HCT116 (cell line): ENCODE results near the gene ASCL5. TPM values are rescaled to one million over a fixed set of nuclear protein-coding genes. Genes with fewer than 3 reads are reported as not detected.
A peak's percentile ranks its signal among the peaks of the same experiment; 100 is the strongest.

Experiments used
- ATAC-seq: fragments of 200-7000 bp; cut with Tn5 transposase; 2 replicates; pipeline ENCODE4 v1.9.1; 2020; ENCODE audit warnings: mild to moderate bottlenecking, moderate library complexity
- BruUV-seq: library from RNA; stranded (reverse); fragments of 400-500 nt; replicated peaks from 2 replicates; lab custom pipeline; 2021; lab: Mats Ljungman, UMichigan
- CTCF ChIA-PET: fragments of 300-600 bp; sonication (Branson Sonifier 250); formaldehyde crosslinking; loops from one replicate; lab custom pipeline; 2021; ENCODE audit warnings: antibody characterized with exemption; lab: Charles Lee
- POLR2A ChIA-PET: fragments of 300-600, 350-600 bp; sonication (Branson Sonifier 250); formaldehyde crosslinking; loops from one replicate; lab custom pipeline; 2021; ENCODE audit warnings: antibody characterized with exemption; lab: Charles Lee
- RAD21 ChIA-PET, 2 experiments: fragments of 300-600 bp; sonication (Branson Sonifier 250); formaldehyde crosslinking; loops; one replicate each; lab custom pipeline; 2023; ENCODE audit warnings: low total read pairs in 2 of 2; ENCODE audit not compliant: uncharacterized antibody in 2 of 2, unreplicated experiment in 2 of 2, low non-redundant PET in 1 of 2; lab: Charles Lee
- DNase-seq: peaks from one replicate; pipeline ENCODE4 v3.0.0-alpha.2; 2010; ENCODE audit warnings: low read depth, low spot score
- H2AFZ ChIP-seq: fragments of 200-600 bp; shearing (Covaris generic), sonication (generic); 2 replicates; pipeline ENCODE4 v1.6.1; 2017; ENCODE audit warnings: low read depth, mixed run types, mixed read lengths, antibody characterized with exemption, low read length; ENCODE audit not compliant: poor library complexity, severe bottlenecking
- H3K27ac ChIP-seq: 2 replicates; pipeline ENCODE4 v1.5.1; 2012; ENCODE audit warnings: low read depth, low read length
- H3K27me3 ChIP-seq: fragments of 200-600 bp; sonication (generic); 2 replicates; pipeline ENCODE4 v1.6.1; 2016; ENCODE audit warnings: mixed run types, low read length, mixed read lengths; ENCODE audit not compliant: insufficient read depth
- H3K36me3 ChIP-seq, 2 experiments: fragments of 200-500 bp in 1 of 2; fragments of 200-600 bp in 1 of 2; sonication (Bioruptor generic) in 1 of 2; sonication (generic) in 1 of 2; 2 replicates each; pipeline versions ENCODE4 v1.5.1 to v1.6.1; 2014 to 2016; ENCODE audit warnings: low read length in 2 of 2, inconsistent platforms in 1 of 2, mixed read lengths in 1 of 2, mixed run types in 1 of 2; ENCODE audit not compliant: insufficient read depth in 2 of 2, control insufficient read depth in 1 of 2
- H3K4me1 ChIP-seq, 2 experiments: fragments of 200-600 bp in 1 of 2; sonication (generic) in 1 of 2; 2 replicates each; pipeline versions ENCODE4 v1.5.1 to v1.6.1; 2012 to 2017; ENCODE audit warnings: low read length in 2 of 2, inconsistent platforms in 1 of 2, mild to moderate bottlenecking in 1 of 2, mixed read lengths in 1 of 2, mixed run types in 1 of 2, moderate library complexity in 1 of 2; ENCODE audit not compliant: insufficient read depth in 2 of 2, control insufficient read depth in 1 of 2
- H3K4me2 ChIP-seq: fragments of 200-600 bp; sonication (generic); 2 replicates; pipeline ENCODE4 v1.6.1; 2017; ENCODE audit warnings: mixed run types, low read length, mixed read lengths
- H3K4me3 ChIP-seq, 2 experiments: fragments of 200-600 bp in 1 of 2; sonication (generic) in 1 of 2; replicated peaks in 1 of 2; 2 replicates each; pipeline ENCODE4 v1.5.1; 2011 to 2016; ENCODE audit warnings: low read length in 2 of 2, control low read depth in 1 of 2, low read depth in 1 of 2, mild to moderate bottlenecking in 1 of 2, mixed read lengths in 1 of 2, mixed run types in 1 of 2
- H3K79me2 ChIP-seq: fragments of 200-600 bp; sonication (generic); 2 replicates; pipeline ENCODE4 v1.6.1; 2017; ENCODE audit warnings: mild to moderate bottlenecking, mixed run types, low read length, moderate library complexity, mixed read lengths; ENCODE audit not compliant: insufficient read depth
- H3K9ac ChIP-seq: fragments of 200-600 bp; sonication (generic); 2 replicates; pipeline ENCODE4 v1.6.1; 2016; ENCODE audit warnings: low read length, mixed read lengths
- H3K9me2 ChIP-seq: fragments of 200-600 bp; sonication (generic), shearing (Covaris generic); 2 replicates; pipeline ENCODE4 v1.6.1; 2017; ENCODE audit warnings: mixed run types, mild to moderate bottlenecking, moderate library complexity; ENCODE audit not compliant: insufficient read depth
- H3K9me3 ChIP-seq, 2 experiments: fragments of 200-500 bp in 1 of 2; fragments of 200-600 bp in 1 of 2; sonication (Bioruptor generic) in 1 of 2; sonication (generic) in 1 of 2; 2 replicates each; pipeline ENCODE4 v1.6.1; 2014 to 2017; ENCODE audit warnings: low read length in 2 of 2, mixed read lengths in 2 of 2, inconsistent platforms in 1 of 2, low read depth in 1 of 2, mild to moderate bottlenecking in 1 of 2, mixed run types in 1 of 2, moderate library complexity in 1 of 2; ENCODE audit not compliant: control insufficient read depth in 1 of 2, insufficient read depth in 1 of 2
- H4K20me1 ChIP-seq: fragments of 200-600 bp; sonication (generic), shearing (Covaris generic); 2 replicates; pipeline ENCODE4 v1.6.1; 2017; ENCODE audit warnings: mixed run types, mild to moderate bottlenecking, moderate library complexity; ENCODE audit not compliant: insufficient read depth
- POLR2AphosphoS5 ChIP-seq: IDR thresholded peaks from 2 replicates; pipeline ENCODE4 v1.6.1; 2011; ENCODE audit warnings: mild to moderate bottlenecking, low read depth, low read length, moderate library complexity
- RAD21 ChIP-seq: IDR thresholded peaks from 2 replicates; pipeline ENCODE4 v1.6.1; 2012; ENCODE audit warnings: low read depth, mild to moderate bottlenecking
- TCF7L2 ChIP-seq: IDR thresholded peaks from 2 replicates; pipeline ENCODE4 v1.7.0; 2011; ENCODE audit warnings: borderline replicate concordance, inconsistent platforms; ENCODE audit not compliant: insufficient read depth, insufficient read length; ENCODE audit errors: extremely low read depth
- YY1 ChIP-seq: IDR thresholded peaks from 2 replicates; pipeline ENCODE4 v1.6.1; 2011; ENCODE audit warnings: low read length, low read depth, moderate library complexity, mild to moderate bottlenecking; ENCODE audit not compliant: insufficient replicate concordance; ENCODE audit errors: extremely low read depth
- intact Hi-C: fragments of 100-400 bp; cut with micrococcal nuclease; formaldehyde crosslinking; loops from 2 replicates; pipeline ENCODE4 v1.10.0; 2022
- total RNA-seq: library from RNA; stranded (reverse); gene quantifications from one replicate; pipeline ENCODE4 v1.2.1, GENCODE V29; 2021; ENCODE audit not compliant: unreplicated experiment
- TF ChIP-seq, protein P1 (sequence below), 3 experiments: fragments of 200-600 bp in 1 of 3; sonication (generic) in 1 of 3; IDR thresholded peaks in 2 of 3; conservative IDR thresholded peaks in 1 of 3; 2 replicates each; pipeline ENCODE4 v1.5.1; 2012 to 2017; ENCODE audit warnings: low read depth in 2 of 3, low read length in 2 of 3, antibody characterized with exemption in 1 of 3, borderline replicate concordance in 1 of 3, control low read depth in 1 of 3, mild to moderate bottlenecking in 1 of 3, mixed read lengths in 1 of 3, mixed run types in 1 of 3, moderate library complexity in 1 of 3; ENCODE audit not compliant: insufficient read depth in 1 of 3
- TF ChIP-seq, protein P2 (sequence below): IDR thresholded peaks from 2 replicates; pipeline ENCODE4 v1.6.1; 2012

ASCL5 gene
- total RNA-seq, 1 experiment from 2014 or later: 0.15 TPM

DNA sequence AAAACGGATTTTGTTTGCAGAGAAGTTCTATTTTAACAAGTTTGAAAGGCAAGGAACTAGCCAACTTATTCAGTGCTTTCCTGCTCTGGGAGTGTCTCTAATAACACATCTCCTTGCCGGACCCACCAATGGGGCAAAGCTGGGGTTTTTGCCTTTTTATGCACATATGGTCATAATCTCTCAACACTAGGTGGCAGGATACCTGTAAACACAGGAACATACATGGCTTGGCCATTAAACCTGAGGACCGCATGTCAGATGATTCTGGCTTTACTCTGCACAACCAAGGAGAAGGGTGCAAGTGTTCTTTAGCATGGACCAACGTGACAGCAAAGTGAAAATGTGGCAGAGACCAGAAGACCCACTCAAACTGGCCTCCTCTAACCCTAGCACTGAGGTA is 22.4 kb upstream of the ASCL5 start:
- H2AFZ ChIP-seq: no peak overlapping the region
- H3K9ac ChIP-seq: no peak overlapping the region
- peaks cover 17% of the 10 kb centered on the region; the same call in 1 of the 2 replicates for H3K79me2 ChIP-seq
- H3K4me3 ChIP-seq: no peak overlapping the region
- H3K36me3 ChIP-seq: peaks cover 31 to 38% of the 10 kb centered on the region in 2 experiments
- ATAC-seq: peak; percentile 44
- no peaks in the 10 kb centered on the region for H3K27me3 ChIP-seq
- no peak overlapping the region for H3K27ac ChIP-seq
- POLR2A ChIA-PET: no interaction called here
- CTCF ChIA-PET: interaction anchor here (0.7 to 2.1 kb wide), 10 partner anchors 10 to 212 kb away, joined by 3 to 14 read pairs (median 4); partner anchors contain the start of gene ASCL5
- intact Hi-C loops: loop anchor here (1.0 to 2.0 kb wide), 3 partner anchors 36 to 212 kb away; no protein-coding TSS in a partner anchor
- H3K9me2 ChIP-seq: no peaks in the 10 kb centered on the region
- peak; percentile 35 for DNase-seq
- TF ChIP-seq RAD21 (peak; percentile 66), TCF7L2 (no peak)
- TF ChIP-seq, protein P1, sequence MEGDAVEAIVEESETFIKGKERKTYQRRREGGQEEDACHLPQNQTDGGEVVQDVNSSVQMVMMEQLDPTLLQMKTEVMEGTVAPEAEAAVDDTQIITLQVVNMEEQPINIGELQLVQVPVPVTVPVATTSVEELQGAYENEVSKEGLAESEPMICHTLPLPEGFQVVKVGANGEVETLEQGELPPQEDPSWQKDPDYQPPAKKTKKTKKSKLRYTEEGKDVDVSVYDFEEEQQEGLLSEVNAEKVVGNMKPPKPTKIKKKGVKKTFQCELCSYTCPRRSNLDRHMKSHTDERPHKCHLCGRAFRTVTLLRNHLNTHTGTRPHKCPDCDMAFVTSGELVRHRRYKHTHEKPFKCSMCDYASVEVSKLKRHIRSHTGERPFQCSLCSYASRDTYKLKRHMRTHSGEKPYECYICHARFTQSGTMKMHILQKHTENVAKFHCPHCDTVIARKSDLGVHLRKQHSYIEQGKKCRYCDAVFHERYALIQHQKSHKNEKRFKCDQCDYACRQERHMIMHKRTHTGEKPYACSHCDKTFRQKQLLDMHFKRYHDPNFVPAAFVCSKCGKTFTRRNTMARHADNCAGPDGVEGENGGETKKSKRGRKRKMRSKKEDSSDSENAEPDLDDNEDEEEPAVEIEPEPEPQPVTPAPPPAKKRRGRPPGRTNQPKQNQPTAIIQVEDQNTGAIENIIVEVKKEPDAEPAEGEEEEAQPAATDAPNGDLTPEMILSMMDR (IDR thresholded peaks at IDR 0.05 in 2 of 3, conservative IDR thresholded peaks at IDR 0.05 in 1 of 3; ENCODE audit: borderline replicate concordance in 1 of 3, insufficient read depth in 1 of 3, low read depth in 2 of 3, low read length in 2 of 3): peak; percentile 58 to 86 (median 73)
- H3K4me1 ChIP-seq: peaks cover 0 to 9% of the 10 kb centered on the region in 2 experiments; a peak in 3 of 4 replicates
- H3K4me2 ChIP-seq: no peak overlapping the region
- H4K20me1 ChIP-seq: no peaks in the 10 kb centered on the region
- RAD21 ChIA-PET: no interaction called here
- H3K9me3 ChIP-seq: no peaks in the 10 kb centered on the region
- BruUV-seq: no TSS peak

DNA sequence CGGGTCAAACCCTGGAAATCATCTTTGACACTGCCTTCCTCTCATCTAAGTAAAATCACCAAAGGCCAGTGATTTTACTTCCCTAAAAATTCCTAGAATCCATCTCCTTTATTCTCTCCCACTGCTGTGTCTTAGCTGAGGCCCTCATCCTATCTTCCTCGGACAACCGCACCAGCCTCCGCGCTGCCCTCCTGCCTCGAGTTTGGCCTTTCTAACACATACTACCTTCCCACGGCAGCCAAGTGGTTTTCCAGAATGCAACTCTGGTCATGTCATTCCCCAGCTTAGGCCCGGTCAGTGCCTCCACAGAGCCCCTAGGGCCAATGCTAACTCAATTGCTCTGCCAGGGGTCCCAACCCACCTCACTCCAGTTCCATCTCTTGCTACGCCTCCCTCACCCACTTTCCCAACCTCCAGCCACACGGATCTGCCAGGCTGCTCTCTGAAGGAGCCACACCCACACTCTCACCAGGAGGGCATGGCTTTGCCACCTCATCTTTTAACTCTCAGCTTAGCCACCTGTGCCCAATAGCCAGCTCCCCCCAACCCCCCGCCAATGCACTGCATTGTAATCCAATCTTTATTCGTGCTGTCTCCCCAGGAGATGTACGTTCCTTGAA is 20.5 kb upstream of the ASCL5 start:
- no peak for TF ChIP-seq POLR2AphosphoS5
- TF ChIP-seq, protein P2, sequence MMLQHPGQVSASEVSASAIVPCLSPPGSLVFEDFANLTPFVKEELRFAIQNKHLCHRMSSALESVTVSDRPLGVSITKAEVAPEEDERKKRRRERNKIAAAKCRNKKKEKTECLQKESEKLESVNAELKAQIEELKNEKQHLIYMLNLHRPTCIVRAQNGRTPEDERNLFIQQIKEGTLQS: no peak
- no peak for TF ChIP-seq YY1
- no peak overlapping the region for H3K4me2 ChIP-seq
- intact Hi-C loops: loop anchor here (2.0 kb wide), 1 partner anchor 75 kb away; no protein-coding TSS in a partner anchor
- RAD21 ChIA-PET: no interaction called here
- H3K9me2 ChIP-seq: no peaks in the 10 kb centered on the region
- POLR2A ChIA-PET: no interaction called here
- no peak overlapping the region for H3K9ac ChIP-seq
- H3K4me3 ChIP-seq: no peak overlapping the region
- no peak overlapping the region for H3K27ac ChIP-seq
- no peaks in the 10 kb centered on the region for H3K4me1 ChIP-seq
- no peaks in the 10 kb centered on the region for H3K9me3 ChIP-seq
- ATAC-seq (no peak), DNase-seq (no peak)
- H3K36me3 ChIP-seq: peaks cover 46 to 50% of the 10 kb centered on the region in 2 experiments
- H3K27me3 ChIP-seq: no peaks in the 10 kb centered on the region
- H3K79me2 ChIP-seq: peaks cover 5% of the 10 kb centered on the region; the same call in 1 of the 2 replicates
- no TSS peak for BruUV-seq
- no peaks in the 10 kb centered on the region for H4K20me1 ChIP-seq
- CTCF ChIA-PET: no interaction called here
- H2AFZ ChIP-seq: no peak overlapping the region
